Stimulated activated CD8-positive, alpha-beta memory T cell treated with anti-CD3 and anti-CD28 coated beads, Interleukin-4, amount 100 ng/mL, for 24 hours (primary cell): ENCODE results near the gene CHD2.
"Not testable (repeated sequence)": the region's sequence is repeated elsewhere in the genome, so short reads cannot be mapped to it uniquely, and the experiment has no call there.

Experiments
- DNase-seq: peaks from one replicate; pipeline ENCODE4 v3.0.0-alpha.2; 2020; ENCODE audit warnings: low read depth

Gene CHD2

GRCh38 chr15:92899948-92900730 is at the start of gene CHD2:
Gene CHD2, plus strand, starts transcription at chr15:92900324. Its CDS starts 914 bp downstream, at chr15:92901238.
- no peak for DNase-seq

GRCh38 chr15:92853222-92853621 is 46.9 kb upstream of the CHD2 start:
- DNase-seq, result no peak

GRCh38 chr15:92861742-92862141 is 38.4 kb upstream of the CHD2 start:
- no peak for DNase-seq

GRCh38 chr15:92864127-92864814 is 35.9 kb upstream of the CHD2 start:
- DNase-seq, result no peak

- no peak for DNase-seq
These were observed 30.7 kb upstream of the CHD2 start for GRCh38 chr15:92869263-92869940.

GRCh38 chr15:92870010-92870591 is 30.0 kb upstream of the CHD2 start:
- no peak for DNase-seq

- not testable (repeated sequence) for DNase-seq
These were observed 27.2 kb upstream of the CHD2 start for GRCh38 chr15:92872967-92873366.

- no peak for DNase-seq
These were observed 23.1 kb upstream of the CHD2 start for GRCh38 chr15:92877000-92877399.

GRCh38 chr15:92877416-92877815 is 22.7 kb upstream of the CHD2 start:
- DNase-seq, result no peak

GRCh38 chr15:92878593-92879053 is 21.5 kb upstream of the CHD2 start:
- no peak for DNase-seq

- DNase-seq, result no peak
These were observed 20.0 kb upstream of the CHD2 start for GRCh38 chr15:92879949-92880725.

- no peak for DNase-seq
These were observed 19.3 kb upstream of the CHD2 start for GRCh38 chr15:92880796-92881195.

GRCh38 chr15:92881211-92881754 is 18.8 kb upstream of the CHD2 start:
- no peak for DNase-seq

- DNase-seq, result peak; percentile 97
These were observed 18.1 kb upstream of the CHD2 start for GRCh38 chr15:92881802-92882696.

- no peak for DNase-seq
These were observed 17.4 kb upstream of the CHD2 start for GRCh38 chr15:92882697-92883162.

- peak; percentile 10 for DNase-seq
These were observed 16.8 kb upstream of the CHD2 start for GRCh38 chr15:92883163-92883875.

GRCh38 chr15:92883876-92884435 is 16.2 kb upstream of the CHD2 start:
- no peak for DNase-seq

GRCh38 chr15:92884436-92885223 is 15.5 kb upstream of the CHD2 start:
- no peak for DNase-seq
